GM18499 (cell line): ENCODE results near the gene PIP5K1B.

Source experiments
- ATAC-seq: cut with Tn5 transposase; IDR thresholded peaks from one replicate; pipeline ENCODE4 v1.9.1; 2021; ENCODE audit warnings: moderate number of reproducible peaks; ENCODE audit not compliant: insufficient read depth, unreplicated experiment

The PIP5K1B gene

DNA sequence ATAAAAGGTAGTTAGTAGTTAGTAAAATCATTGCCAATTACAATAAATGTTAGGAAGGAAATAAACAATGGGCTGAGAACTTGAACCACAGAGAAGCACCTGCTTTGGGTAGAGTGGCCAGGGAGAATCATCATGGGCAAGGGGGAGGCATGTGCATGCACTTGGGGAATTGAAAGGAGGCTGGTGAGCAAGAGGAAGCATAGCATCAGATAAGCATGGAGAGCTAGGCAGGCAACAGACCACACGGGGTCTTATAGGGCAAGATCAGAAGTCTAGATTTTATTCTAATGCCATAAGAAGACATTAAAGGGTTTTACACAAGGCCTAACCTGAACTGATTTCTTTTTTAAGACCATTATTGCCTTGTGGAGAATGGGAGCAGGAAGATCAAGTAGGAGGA, 93.4 kb downstream of the PIP5K1B start:
- ATAC-seq = no peak

DNA sequence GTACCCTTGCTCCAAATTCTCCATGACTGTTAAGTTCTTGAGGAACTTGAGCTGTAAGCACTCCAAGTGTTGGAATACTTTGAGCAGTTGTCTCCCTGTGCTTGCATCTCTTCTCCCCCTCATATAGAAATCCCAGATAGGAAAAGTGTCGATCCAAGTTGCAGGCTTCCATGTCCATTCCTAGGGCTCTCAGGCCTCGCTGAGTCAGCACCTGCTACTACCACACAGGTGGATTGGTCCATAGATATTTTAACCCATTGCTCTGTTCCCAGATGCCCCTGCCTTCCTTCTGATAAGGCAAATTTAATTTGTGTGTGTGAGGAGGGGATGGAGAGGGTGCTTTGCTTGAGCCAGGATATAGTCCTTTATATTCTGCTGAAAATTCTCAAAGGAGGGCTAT, 95.8 kb downstream of the PIP5K1B start:
- no peak for ATAC-seq

DNA sequence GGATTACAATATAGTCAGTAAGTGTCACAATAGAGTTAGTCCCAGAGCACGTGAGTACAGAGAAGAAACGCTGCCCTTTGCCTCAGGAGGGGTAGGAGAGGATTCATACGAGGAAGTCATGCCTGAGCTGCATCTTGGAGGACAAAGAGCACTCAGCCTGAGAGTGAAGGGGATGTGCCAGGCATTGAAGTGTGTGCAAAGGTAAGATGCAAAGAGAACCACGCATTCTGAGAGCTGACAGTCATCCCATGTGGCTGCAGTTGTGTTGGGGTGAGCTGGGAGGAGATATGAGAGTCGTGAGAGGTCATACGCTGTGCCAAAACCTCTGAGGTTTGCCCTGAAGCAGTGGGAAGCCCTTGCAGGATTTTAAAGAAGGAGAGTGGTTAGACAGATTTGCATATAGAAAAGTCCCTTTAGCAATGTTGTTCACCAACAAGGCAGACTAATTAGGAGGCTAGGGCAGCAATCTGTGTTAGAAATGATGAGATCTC, 97.5 kb downstream of the PIP5K1B start:
- ATAC-seq = peak; percentile 93

DNA sequence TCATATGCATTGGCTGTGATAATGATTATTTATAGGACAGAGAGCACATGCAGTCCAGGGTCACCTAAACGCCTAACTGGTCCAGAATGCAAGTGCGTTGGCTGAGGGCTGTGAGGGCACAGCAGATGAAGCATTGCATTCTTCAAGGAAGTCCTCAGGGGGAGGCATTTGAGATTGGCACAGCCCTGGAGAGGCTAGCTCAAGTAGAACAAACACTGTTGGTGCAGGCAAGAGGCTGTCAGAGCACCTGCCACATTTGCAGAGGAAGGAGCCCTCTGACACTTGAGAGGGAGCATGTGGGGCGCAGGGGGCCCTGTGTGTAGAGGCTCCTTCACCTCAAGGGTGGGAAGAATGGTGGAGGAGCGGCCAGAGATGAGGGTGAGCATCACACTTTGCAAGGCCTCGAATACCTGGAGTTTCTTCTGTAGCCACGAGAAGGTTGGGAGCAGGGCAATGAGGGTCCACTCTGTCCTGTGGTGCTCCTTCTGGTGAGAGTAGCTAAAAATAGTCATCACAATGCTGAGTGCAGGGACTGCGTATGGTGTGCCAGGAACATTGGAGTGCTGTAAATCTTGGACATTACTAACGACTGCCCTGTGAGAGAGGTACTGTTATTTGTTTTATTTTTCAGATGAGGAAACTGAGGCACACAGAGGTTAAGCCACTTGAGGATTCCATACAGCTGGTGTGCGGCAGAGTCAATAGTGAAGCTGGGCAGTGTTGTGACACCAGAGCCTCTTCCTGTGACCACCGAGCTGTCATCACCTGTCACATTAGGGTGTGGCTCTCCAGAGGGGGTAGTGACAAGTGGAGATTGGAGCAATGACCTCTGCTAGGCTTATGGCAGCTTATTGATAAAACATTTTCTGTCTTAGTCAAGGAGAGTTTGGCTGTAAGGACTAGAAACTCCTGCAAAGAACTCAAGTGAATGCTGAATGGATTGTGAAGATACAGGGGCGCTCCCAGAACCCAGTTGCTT, 100.2 kb downstream of the PIP5K1B start:
- ATAC-seq = no peak

DNA sequence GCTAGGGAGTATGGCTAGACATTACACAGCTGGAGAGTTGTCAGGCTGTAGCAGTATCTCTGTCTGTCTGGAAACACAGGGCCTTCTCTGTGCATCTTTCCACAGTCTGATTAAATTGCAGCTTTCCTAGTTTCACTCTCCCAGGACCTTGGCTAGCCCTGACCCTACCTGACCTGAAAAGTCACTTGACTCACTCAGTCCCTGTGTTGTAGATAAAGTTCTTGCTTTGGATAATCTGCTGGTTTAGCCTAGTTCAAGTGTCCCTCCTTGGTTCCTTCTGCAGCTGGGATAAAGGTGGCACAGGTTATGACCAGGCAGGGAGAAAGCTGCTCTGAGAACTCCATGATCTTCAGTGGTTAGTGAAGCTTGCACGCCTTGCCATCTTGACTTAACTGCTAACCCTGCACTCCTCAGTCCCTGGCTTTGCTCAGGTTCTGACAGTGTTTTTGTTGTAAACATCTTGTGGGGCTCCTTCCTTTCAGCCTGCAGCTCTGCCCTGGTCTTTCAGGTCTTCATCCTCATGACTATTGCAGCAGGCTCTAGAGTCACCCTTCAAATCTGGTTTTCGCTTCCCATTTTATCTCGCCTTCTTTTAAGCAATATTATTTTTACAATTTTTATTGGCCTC, 101.0 kb downstream of the PIP5K1B start:
- no peak for ATAC-seq

DNA sequence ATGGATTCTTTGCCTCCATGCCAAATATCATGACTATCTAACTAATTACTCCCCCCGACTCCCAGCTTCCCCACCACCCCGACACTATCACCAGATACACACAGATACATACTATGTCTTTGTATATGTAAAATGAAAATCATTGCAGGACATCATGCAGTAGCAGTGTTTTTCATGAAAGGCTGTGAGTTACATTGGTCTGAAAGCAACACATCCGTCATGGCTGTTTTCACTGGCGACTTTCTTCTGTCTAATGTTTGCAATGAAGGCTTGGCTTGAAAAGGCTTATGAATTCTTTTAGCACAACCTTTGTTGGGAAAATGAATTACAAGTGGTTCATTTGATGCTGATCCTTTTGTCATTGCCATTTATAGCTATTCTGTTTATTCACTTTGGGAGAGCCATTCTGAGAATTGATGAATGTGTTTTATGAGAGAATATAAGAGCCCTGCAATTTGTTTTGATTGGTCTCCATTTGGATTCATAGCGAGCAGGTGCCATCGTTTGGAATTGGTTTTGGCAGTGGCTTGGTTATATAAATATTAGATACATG, 103.4 kb downstream of the PIP5K1B start:
- ATAC-seq = no peak

DNA sequence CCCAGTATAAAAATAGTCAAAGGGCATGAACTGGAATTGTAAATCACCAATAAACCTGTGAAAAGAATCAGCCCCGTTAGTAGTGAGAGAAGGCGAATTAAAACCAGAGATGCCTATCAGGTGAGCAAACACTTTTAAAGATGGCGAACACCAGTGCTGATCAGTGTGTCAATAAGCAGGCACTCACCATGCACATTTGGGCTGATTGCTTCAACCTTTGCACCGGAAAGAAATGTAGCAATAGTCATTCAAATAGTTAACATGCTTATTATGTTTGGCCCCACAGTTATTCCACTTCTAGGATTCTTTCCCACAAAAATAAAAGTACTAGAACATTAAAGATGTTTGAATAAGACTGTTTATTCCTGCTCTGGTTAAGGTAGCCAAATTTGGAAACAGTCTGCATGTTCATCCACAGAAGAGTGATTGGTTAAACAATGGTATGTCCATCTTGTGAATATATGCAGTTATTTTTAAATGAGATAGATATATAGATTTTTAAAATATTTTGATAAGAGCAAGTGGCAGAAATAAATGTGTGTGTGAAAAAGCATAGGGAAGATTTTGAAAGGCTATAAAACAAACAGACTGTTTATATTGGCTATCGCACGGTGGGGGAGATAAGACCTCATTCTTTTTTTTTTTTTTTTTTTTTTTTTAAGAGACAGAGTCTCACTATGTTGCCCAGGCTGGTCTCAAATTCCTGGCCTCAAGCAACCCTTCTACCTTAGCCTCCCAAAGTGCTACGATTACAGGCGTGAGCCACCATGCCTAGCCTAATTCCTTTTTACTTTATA, 112.2 kb downstream of the PIP5K1B start:
- ATAC-seq = no peak

DNA sequence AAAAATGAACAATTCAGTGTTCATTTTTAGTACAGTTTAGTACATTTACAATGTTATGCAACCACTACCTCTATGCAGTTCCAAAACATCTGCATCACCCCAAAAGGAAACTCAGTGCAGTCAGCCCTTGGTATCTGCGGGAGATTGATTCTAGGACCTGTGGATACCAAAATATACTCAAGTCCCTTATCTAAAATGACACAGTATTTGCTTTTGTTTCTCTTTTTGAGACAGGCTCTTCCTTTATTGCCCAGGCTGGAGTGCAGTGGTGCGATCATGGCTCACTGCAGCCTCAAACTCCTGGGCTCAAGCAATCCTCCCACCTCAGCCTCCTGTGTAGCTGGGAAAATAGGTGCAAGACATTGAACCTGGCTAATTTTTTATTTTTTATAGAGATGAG, 114.0 kb downstream of the PIP5K1B start:
- no peak for ATAC-seq

DNA sequence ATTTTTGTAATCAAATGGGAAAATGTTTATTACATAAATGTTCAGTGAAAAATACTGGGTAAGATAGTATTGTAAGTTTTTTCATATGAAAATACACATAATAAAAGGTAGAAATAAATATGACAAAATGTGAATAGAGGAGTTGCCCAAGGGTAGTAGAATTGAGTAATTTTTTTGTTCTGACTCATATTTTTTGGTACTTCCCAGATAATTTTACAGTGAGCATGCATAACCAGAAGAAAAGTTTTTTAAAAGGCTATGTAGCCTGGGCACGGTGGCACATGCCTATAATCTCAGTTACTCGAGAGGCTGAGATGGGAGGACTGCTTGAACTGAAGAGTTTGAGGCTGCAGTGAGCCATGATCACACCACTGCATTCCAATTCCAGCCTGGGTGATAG, 116.9 kb downstream of the PIP5K1B start:
- no peak for ATAC-seq

DNA sequence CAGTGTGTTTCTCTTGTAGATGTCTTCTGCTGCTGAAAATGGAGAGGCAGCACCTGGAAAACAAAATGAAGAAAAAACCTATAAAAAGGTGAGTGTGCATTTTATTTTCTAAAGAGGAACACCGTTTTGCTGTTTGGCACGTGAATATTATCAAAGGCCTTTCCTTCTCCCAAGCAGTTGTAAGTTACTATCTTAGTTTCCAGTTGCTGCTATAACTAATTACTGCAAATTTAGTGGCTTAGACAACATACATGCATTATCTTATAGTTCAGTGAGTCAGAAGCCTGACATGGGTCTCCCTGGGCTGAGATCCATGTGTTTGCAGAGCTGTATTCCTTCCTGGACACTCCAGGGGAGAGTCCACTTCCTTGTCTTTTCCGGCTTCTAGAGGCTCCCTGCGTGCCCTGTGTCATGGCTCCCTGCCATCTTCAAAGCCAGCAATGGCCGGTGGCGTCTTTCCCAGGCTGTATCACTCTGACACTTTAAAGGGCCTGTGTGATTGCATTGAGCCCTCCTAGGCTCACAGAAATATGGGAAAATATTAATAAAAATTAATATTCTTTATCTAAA, 117.6 kb downstream of the PIP5K1B start:
- no peak for ATAC-seq

DNA sequence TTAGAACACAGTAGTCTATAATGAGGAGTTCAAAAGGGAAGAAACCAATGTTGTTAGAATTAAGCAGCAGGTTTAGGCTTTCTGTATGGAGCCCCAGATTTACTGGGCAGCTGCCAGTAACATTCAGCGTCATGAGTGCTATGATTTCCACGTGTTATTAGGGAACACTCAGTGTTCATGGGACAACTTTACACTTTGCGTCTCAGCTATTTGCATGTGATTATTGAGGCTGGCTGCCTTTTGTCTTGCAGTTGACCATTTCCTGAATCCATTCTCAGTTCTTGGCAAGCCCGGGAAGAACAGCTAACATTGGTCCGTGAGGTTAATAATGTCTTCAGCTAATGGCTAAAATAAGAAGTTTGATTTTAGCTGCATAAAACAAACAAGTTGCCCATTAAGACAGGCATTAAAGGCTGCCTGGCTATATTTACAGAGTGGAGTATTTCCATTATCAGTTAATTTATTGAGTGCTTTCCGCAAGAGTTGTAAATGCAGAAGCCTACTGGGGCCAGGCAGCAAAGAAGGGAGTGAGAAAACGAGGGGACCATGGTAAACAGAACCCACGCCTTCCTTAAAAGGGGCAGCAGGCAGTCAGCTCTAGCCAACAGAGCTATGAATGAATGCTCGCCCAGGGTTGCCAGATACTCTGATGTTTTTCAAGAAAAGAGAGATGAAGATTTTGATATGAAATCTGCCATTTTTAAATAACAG, 120.9 kb downstream of the PIP5K1B start:
- no peak for ATAC-seq

DNA sequence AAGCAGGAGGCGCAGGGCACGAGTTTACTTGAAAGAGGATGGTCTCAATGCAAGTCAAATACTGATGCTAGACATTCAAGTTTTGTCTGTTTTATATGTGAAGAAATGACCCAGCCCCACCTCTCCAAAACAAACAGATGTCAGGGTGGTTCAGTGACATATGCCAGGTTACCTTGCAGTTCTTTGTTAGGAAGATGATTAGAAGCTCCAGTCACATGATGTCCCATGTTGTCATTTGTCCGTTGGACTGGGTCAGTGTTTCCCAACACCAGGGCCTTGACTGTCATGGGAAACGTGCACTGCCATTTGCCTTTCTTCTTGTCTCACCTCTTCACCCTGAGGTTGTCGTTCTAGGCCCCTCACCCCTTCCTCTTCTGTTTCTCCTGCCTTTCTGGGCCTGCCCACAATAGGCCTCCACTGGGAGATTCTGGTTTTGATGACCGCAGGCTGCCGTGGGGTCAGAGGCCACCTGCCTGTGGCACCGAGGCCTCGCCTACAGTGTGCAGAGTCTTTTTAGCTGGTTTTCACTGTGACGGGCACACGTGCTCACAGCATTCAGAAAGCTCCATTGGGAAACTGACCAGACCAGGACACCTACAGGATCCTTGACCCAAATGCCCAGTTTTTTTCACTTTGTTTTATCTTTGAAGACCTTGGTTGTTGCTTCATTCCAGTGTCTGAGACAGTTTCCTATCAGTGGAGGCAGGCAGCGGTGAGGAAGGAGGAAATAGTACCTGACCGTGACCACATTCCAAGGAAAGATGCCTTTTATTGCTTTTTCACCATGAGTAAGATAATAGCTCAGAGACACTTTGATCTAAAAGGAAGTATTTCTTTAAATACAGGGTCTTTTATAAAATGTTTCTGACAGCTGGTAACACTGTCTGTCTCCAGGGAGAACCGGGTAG, 123.1 kb downstream of the PIP5K1B start:
- ATAC-seq = no peak

DNA sequence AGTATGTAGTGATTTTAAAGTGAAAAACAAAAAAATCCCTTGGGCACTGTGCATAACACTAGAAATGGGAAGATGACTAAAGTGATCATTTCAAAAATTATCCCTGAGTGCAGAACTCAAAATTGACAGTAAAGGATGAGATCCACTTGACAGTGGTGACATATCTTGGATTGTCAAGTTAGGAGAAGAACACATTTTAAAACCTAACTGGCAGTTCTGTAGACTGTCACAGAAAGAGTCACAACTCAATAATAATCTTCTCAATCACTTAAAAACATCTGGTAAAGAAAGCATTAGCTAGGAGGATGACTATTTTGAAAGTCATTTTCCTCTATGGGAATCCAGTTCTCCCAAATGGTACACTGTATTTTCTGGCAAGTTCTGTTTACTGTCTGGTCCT, 127.1 kb downstream of the PIP5K1B start:
- ATAC-seq = no peak

DNA sequence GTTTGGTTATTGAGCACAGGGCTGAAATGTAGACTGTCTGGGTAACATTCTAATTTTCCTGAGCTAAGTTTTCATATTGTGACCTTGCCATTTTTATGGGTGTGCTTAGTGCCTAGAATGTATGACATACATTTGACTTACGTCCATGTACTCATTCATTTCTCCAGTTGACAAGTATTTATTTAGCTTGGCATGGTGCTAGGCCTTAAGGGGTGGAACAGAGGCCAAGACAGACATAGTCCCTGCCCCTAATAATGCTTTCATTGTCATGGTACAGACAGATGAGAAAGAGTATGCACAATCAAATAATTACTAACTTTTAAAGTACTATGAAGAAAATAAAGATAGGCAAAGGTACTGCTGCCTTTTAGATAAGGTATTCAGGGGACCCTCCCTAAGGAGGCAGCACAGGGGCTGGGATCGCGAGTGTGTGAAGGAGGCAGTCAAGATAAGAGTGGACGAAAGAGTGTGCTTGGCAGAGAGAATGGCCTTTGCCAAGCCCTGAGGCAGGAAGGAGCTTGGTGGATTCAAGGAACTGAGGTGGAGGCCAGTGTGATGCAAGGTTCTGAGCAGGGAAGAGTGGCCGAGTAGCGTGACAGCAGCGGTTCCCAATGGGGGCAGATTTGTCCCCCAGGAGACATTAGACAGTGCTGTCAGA, 128.0 kb downstream of the PIP5K1B start:
- ATAC-seq = no peak

DNA sequence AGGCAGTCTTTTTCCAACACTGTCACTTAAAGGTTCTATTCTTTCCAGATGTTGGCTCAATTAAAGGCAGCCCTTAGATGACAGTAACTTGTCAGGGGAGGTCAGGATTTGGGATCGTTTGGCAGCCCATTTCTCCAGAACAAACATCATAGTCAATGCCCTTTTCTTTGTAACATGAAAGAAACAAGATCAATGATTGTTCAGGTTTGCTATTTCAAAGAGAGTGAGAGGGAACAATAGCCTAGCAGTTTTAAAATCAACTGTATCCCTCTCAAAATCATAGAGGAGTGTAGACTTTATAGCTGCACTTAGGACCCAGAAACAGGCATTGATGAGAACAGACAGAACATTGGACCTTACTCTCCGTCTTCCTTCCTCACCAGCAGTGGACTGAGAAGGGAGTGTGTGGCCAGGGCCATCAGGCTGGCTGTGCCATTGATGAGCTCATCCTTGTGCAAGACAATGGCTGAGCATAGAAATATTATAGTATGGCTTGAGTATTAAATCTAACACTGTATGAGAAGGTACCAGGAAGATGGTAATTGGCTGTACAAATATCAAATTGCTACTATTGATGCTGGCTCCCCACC, 130.0 kb downstream of the PIP5K1B start:
- ATAC-seq = no peak

DNA sequence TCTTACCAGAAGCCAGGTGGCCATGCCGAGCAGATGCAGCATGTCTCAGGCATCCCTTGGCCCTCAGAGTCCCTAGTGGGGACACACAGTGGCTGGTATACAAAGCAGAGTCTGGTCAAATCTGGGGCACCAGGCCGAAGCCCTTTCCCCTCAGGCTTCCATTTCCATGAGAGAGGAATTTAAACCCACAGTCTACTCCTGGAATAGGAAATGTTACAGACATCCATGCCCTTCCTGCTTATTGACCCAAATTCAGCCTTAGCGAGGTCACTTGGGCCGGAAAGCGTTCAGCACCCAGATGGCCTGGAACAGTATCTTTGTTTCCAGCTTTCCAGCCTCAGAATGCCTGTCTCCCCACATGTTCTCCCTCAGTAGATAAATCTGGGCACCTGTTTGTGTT, 131.7 kb downstream of the PIP5K1B start:
- ATAC-seq = no peak

DNA sequence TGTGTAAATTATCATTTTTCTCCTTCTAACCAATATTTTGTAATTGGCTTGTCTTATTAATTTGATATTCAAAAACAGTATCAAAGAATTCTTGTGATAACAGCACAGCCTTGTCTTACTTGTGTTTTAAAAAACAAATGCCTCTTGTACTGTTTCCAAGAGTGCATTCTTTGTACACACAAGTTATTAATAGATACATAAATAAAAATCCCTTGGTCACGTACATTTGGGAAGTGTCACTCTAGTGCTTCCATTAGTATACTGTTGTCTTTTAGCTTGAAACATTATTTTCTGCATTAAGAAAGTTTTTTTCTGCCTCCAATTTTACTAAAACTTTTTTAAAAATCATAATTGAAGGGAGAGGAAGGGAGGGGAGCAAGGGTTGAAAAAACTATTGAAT, 133.2 kb downstream of the PIP5K1B start:
- no peak for ATAC-seq
